Activated naive CD4-positive, alpha-beta T cell treated with anti-CD3 and anti-CD28 coated beads, Interleukin-2, amount 50 U/mL, for 24 hours (primary cell): ENCODE results near the gene SENP2.
"Not testable (repeated sequence)": the region's sequence is repeated elsewhere in the genome, so short reads cannot be mapped to it uniquely, and the experiment has no call there.

Experiments
- H3K27ac Mint-ChIP-seq: one replicate; pipeline ENCODE4 v1.8.0; 2021; ENCODE audit warnings: mild to moderate bottlenecking, mixed read lengths
- H3K27me3 Mint-ChIP-seq: one replicate; pipeline ENCODE4 v1.8.0; 2021; ENCODE audit warnings: mixed read lengths
- H3K36me3 Mint-ChIP-seq: one replicate; pipeline ENCODE4 v1.8.0; 2021; ENCODE audit warnings: mixed read lengths
- H3K4me1 Mint-ChIP-seq: one replicate; pipeline ENCODE4 v1.8.0; 2021; ENCODE audit warnings: mixed read lengths
- H3K4me3 Mint-ChIP-seq: one replicate; pipeline ENCODE4 v1.8.0; 2021; ENCODE audit warnings: mild to moderate bottlenecking, mixed read lengths
- H3K9me3 Mint-ChIP-seq: one replicate; pipeline ENCODE4 v1.8.0; 2021; ENCODE audit warnings: mixed read lengths

The SENP2 gene

DNA sequence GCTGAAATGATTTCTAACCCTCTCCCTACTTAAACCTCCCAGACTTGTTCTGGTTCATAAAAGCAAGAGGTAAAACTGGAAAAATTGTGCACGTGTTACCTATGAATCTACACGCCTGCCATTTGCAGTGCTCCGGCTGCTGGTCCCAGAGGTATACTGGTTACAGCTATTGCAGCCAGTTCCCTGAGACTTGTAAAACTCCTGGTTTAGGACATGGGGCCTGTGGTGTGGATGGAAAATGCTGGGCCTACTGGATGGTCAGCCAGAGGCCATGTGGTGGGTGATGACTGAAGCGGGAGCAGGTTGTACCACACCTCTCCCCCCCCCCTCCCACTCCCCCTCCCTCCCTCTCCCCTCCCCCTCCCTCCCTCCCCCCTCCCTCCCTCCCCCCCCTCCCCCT is 45.0 kb downstream of the SENP2 start:
- no peak overlapping the region for H3K4me3 Mint-ChIP-seq
- H3K4me1 Mint-ChIP-seq, result peaks cover 5% of the 10 kb centered on the region
- H3K27ac Mint-ChIP-seq, result no peak overlapping the region
- H3K36me3 Mint-ChIP-seq, result peaks cover 7% of the 10 kb centered on the region
- no peaks in the 10 kb centered on the region for H3K9me3 Mint-ChIP-seq
- H3K27me3 Mint-ChIP-seq, result no peaks in the 10 kb centered on the region

DNA sequence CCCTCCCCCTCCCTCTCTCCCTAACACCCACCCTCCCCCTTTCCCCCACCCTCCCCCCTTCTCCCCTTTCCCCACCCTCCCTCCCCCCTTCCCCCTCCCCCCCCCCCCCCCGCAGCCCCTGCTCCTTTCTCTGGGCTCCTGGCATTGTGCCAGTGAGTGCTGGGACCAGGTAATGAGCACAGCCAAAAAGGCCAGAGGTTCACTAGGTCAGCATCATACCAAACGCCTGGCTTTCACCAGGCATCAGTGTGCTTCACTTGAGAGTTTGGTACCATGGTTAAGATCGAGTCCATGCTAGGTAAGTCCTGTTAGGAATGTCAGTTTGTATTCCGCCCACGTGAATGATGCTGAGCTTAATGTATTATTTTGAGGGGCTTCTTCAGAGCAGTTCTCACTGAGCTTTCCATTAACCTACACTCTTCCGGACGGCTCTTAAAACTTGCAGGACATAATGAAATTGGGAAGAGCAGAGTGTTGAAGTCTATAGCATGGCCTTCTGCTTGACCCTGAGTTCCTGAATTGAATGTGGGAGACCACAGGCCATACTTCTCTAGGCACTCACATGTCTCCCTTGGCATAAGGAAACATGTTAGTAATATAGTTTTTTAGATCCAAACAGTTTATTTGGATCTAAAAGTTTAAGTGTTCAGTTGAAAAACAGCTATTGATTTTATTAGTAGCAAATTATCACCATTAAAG is 45.6 kb downstream of the SENP2 start:
- Mint-ChIP-seq H3K27me3 (no peaks in the 10 kb centered on the region), H3K4me1 (peaks cover 5% of the 10 kb centered on the region), H3K9me3 (no peaks in the 10 kb centered on the region), H3K27ac (no peak overlapping the region), H3K36me3 (peaks cover 7% of the 10 kb centered on the region), H3K4me3 (no peak overlapping the region)

DNA sequence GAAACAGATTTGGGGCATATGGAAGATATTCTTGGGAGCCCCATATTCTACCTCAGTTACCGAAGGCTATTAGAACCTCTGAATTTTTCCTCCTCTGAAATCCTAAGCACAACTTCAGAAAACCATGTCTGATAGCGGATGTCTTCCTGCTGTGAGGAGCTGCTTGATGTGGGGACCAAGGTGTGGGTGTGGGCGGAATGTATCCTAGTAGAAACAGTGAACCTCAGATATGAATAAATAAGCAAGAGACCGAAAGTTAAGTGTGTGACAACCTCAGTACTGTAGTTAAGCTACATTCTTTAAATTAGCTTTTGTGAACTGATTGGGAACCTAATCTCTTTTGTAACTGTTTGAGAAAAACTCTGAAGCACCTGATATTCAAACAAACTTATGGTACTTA is 46.9 kb downstream of the SENP2 start:
- H3K4me3 Mint-ChIP-seq, result no peak overlapping the region
- no peaks in the 10 kb centered on the region for H3K27me3 Mint-ChIP-seq
- no peak overlapping the region for H3K27ac Mint-ChIP-seq
- H3K9me3 Mint-ChIP-seq, result no peaks in the 10 kb centered on the region
- H3K4me1 Mint-ChIP-seq, result peaks cover 5% of the 10 kb centered on the region
- peaks cover 2% of the 10 kb centered on the region for H3K36me3 Mint-ChIP-seq

DNA sequence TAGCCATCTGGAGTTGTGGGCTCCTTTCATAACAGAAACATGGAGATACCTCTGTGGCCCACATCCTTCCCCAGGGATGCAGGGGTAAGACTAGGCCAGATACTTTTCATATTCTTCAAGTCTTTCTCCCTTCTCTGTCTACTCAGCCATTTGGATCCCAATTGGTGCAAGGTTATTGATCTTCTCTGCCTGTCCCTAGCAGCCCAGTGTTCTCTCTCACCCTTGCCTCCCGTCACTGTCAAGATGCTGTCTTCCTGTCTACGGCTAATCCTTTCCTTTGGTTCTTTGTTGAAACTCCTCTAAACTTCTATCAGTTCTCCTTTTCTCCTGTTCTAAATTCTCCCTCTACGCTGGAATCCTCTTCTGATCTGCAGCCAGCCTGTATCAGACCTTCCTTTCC is 51.3 kb downstream of the SENP2 start:
- no peaks in the 10 kb centered on the region for H3K27me3 Mint-ChIP-seq
- peaks cover 5% of the 10 kb centered on the region for H3K4me1 Mint-ChIP-seq
- H3K36me3 Mint-ChIP-seq, result no peaks in the 10 kb centered on the region

DNA sequence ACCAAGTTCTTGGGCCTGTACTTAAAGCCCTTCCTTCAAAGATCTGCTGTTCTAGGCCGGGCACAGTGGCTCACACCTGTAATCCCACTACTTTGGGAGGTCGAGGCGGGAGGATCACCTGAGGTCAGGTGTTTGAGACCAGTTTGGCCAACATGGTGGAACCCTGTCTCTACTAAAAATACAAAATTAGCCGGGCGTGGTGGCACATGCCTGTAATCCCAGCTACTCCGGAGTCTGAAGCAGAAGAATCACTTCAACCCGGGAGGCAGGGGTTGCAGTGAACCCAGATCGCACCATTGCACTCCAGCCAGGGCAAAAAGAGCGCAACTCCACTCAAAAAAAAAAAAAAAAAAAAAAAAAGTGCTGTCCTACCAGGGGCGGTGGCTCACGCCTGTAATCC is 52.6 kb downstream of the SENP2 start:
- H3K36me3 Mint-ChIP-seq, H3K27ac Mint-ChIP-seq, H3K4me1 Mint-ChIP-seq, H3K4me3 Mint-ChIP-seq, H3K27me3 Mint-ChIP-seq, H3K9me3 Mint-ChIP-seq: not testable (repeated sequence)

More for the DNA sequence above, 51.3 kb downstream of the SENP2 start:
- Mint-ChIP-seq H3K9me3 (no peaks in the 10 kb centered on the region), H3K27ac (no peak overlapping the region), H3K4me3 (no peak overlapping the region)

DNA sequence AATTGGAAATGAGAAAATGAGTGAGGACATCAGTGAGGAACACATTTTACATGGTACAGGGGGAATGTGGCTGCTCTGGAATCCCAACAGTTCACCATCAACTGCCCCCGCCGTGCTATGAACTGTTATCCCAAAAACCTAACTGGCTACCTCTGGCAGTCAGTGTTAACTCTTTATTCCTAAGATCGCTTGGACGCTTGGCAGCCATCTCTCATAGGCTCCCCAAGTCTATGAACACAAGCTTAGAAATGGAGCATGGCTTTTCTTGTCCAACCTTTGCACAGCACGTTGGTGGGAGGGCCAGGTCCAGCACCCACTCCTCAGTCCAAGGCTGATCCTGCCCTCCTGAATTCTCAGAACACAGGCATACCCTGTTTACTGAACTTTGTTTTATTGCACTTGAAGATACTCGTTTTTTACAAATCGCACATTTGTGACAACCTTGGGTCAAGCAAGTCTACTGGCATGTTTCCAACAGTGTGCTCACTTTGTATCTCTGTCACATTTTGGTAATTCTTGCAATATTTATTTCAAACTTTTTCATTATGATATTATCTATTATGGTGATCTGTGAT is 53.6 kb downstream of the SENP2 start:
- Mint-ChIP-seq H3K4me3 (no peak overlapping the region), H3K36me3 (no peaks in the 10 kb centered on the region), H3K4me1 (no peaks in the 10 kb centered on the region)

DNA sequence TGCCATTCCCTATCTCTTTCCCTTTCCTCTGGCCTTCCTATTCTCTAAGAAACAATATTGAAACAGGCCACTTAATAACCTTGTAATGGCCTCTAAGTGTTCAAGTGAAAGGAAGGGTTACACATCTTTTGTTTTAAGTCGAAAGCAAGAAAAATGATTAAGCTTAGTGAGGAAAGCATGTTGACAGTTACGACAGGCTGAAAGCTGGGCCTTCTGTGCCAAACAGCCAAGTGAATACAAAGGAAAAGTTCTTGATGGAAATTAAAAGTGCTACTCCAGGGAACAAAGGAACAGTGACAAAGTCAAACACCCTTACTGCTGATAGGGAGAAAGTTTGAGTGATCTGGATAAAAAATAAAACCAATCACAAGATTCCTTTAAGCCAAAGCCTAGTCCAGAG is 54.2 kb downstream of the SENP2 start:
- no peaks in the 10 kb centered on the region for H3K4me1 Mint-ChIP-seq
- no peaks in the 10 kb centered on the region for H3K36me3 Mint-ChIP-seq
- no peaks in the 10 kb centered on the region for H3K9me3 Mint-ChIP-seq
- H3K27ac Mint-ChIP-seq, result no peak overlapping the region
- H3K27me3 Mint-ChIP-seq, result no peaks in the 10 kb centered on the region
- no peak overlapping the region for H3K4me3 Mint-ChIP-seq

More for the DNA sequence above, 53.6 kb downstream of the SENP2 start:
- Mint-ChIP-seq H3K27me3 (no peaks in the 10 kb centered on the region), H3K9me3 (no peaks in the 10 kb centered on the region), H3K27ac (no peak overlapping the region)

DNA sequence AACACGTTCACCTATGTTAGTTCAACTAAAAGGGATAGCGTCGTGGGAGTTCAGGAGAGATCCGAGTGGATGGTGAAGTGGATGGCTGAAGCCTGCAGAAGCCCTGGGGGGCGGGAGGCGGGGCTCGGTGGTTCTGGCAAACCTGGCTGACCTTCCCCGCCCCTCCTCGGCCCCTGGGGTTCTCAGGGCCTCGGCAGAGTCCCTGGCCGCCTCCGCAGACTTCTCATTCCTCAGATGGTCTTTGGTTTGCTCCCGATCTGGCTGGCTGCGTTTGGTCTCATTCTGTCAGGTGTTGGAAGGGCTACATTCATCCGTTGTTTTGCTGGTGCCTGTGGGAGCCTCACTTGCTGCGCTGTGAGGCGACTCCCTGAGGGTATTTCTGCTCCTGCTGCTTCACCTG is 59.1 kb downstream of the SENP2 start:
- H3K27me3 Mint-ChIP-seq, result peaks cover 10% of the 10 kb centered on the region
- not testable (repeated sequence) for H3K4me3 Mint-ChIP-seq, H3K27ac Mint-ChIP-seq, H3K9me3 Mint-ChIP-seq, H3K36me3 Mint-ChIP-seq, H3K4me1 Mint-ChIP-seq

DNA sequence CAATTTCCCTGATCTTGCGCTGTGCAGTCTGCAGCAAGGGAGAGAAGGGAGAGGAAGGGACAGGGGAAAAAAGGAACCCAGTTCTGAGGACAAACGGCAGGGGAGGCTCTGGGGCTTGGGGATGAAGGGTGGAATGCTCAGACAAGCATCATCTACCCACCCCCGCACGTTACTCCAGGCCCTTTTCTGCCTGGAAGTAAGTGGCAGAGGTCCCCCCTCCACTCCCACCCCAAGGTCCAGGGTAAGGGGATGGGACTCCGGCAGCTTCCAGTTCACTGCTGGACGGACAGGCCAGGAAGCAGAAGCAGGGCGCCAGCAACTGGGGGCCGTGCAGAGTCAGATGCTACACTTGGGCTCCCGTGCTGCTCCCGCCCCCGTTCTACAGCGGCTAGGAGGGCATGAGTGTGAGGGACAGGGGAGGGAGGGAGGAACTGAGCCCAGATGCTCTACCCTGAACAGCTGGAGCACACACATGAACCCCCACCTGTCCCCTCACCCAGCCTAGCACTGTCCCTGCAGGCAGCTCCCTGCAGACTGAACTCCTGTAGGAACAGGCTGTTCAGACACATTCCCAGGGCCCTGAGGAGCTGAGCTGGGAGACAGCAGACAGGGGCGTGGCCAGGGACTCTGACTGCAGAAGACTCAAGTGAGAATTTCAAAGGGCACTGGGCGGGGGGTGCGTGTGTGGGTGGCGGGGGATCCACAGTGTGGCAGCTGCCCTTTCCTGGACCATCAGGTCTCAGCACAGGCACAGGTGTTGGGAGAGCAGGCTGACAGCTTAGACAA is 59.7 kb downstream of the SENP2 start:
- Mint-ChIP-seq H3K4me3 (no peak overlapping the region), H3K36me3 (no peaks in the 10 kb centered on the region), H3K27ac (no peak overlapping the region), H3K9me3 (no peaks in the 10 kb centered on the region), H3K27me3 (peaks cover 10% of the 10 kb centered on the region), H3K4me1 (no peaks in the 10 kb centered on the region)

DNA sequence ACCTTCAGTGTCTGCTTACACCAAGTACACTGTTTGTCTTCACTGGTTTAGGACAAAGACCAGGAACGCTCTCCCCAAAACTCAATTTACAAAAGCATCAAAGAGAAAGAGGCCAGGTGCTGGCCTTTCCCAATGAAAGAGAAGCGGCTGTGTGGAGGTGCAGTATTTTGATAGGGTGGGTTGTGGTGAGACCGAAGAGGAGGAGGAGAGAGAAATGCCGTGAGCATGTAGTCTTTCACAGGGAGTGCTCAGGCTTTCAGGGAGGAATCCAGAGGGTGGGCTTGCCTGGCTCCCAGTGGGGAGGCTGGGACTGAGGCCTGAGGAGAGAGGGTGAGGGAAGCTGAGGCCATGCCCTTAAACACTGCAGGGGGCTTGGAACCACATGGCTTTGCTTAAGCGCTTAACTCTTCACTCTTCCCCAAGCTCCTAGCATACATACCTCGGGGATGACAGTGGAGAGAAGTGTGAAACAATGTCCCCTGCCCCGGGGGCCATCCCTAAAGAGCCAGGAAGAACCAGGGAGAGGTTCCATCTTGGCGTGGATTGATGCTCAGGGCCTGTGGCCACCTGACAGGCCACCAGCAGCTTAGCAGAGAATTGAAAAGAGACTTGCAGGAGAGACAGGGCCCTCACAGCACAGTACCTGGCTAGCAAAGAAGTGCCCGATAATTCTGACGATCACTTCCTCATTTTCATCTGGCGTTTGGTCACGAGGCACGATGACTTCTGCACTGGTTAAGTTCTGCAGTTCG is 60.5 kb downstream of the SENP2 start:
- H3K4me3 Mint-ChIP-seq, result no peak overlapping the region
- peaks cover 10% of the 10 kb centered on the region for H3K27me3 Mint-ChIP-seq
- H3K4me1 Mint-ChIP-seq, result no peaks in the 10 kb centered on the region

DNA sequence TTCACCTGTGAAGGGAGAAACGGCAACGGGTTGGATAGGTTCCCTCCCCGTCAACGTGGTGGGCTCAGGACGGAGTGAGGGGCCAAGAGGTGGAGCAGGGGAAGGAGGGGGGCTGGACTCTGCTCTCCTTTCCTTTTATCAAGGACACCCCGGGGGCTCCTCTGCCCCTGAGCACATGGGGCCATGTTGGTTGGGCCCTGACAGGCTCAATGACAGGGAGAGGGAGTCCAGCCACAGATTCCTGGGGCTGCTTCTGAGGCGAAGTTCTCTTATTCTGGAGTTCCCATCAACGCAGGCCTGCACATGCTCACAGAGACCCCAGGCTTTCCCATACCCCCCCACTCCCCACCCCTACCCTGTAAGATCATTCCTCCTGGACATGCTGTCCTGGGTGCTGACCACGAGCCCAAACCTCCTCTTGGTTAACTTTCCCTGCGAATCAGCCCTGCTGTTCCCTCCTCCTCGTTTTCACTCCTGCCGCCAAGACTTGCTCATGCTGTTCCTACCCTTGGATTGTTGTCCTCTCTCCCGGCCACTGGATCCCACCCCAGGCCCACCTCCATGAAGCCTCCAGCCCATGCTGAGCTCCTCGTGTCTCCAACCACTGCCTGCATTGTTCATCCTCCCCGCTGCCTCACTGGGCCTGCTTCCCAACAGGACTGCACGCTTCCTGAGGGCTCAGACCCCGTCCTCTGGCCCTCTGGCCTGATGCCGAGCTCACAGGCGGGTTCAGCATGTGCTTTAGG is 61.2 kb downstream of the SENP2 start:
- no peaks in the 10 kb centered on the region for H3K36me3 Mint-ChIP-seq
- H3K9me3 Mint-ChIP-seq, result no peaks in the 10 kb centered on the region
- H3K27me3 Mint-ChIP-seq, result peaks cover 10% of the 10 kb centered on the region
- no peaks in the 10 kb centered on the region for H3K4me1 Mint-ChIP-seq
- no peak overlapping the region for H3K4me3 Mint-ChIP-seq
- H3K27ac Mint-ChIP-seq, result no peak overlapping the region

More for the DNA sequence above, 60.5 kb downstream of the SENP2 start:
- no peaks in the 10 kb centered on the region for H3K36me3 Mint-ChIP-seq
- H3K9me3 Mint-ChIP-seq, result no peaks in the 10 kb centered on the region
- no peak overlapping the region for H3K27ac Mint-ChIP-seq

DNA sequence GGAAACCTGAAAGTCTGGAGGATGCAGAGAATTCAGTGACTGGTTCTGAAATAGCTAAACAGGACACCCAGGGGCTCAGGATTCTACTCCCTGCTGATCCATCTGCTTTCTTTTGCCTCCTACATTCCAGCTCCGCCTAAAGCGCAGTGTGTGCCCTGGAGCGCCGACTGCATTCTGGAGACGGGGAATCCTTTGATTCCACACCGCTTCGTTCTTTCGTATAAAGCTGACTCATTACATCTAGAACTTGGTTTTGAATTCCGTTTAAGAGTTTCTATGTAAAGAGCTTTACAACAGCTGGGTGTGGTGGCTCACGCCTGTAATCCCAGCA is 61.8 kb downstream of the SENP2 start:
- H3K4me1 Mint-ChIP-seq, result no peaks in the 10 kb centered on the region
- no peak overlapping the region for H3K4me3 Mint-ChIP-seq
- no peaks in the 10 kb centered on the region for H3K9me3 Mint-ChIP-seq
- H3K36me3 Mint-ChIP-seq, result no peaks in the 10 kb centered on the region
- H3K27ac Mint-ChIP-seq, result no peak overlapping the region
- peaks cover 10% of the 10 kb centered on the region for H3K27me3 Mint-ChIP-seq

DNA sequence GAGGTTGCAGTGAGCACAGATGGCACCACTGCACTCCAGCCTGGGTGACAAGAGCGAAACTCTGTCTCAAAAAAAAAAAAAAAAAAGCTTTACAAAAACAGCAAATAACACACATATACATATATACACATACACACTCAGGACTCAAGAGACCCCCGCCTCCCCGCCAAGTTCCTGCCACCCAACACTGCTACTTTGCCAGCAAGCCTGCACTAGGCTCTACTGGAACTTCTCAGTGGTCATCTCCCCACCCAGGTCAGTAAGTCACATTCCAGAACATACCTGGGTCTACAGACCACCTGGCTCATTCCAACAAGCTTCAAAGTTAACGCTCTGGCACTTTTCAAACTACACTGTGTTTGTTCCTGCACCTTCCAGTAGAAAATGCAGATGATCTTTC is 62.3 kb downstream of the SENP2 start:
- no peaks in the 10 kb centered on the region for H3K4me1 Mint-ChIP-seq
- no peaks in the 10 kb centered on the region for H3K9me3 Mint-ChIP-seq
- H3K4me3 Mint-ChIP-seq, result no peak overlapping the region
- no peaks in the 10 kb centered on the region for H3K36me3 Mint-ChIP-seq
- H3K27ac Mint-ChIP-seq, result no peak overlapping the region
- peaks cover 10% of the 10 kb centered on the region for H3K27me3 Mint-ChIP-seq

DNA sequence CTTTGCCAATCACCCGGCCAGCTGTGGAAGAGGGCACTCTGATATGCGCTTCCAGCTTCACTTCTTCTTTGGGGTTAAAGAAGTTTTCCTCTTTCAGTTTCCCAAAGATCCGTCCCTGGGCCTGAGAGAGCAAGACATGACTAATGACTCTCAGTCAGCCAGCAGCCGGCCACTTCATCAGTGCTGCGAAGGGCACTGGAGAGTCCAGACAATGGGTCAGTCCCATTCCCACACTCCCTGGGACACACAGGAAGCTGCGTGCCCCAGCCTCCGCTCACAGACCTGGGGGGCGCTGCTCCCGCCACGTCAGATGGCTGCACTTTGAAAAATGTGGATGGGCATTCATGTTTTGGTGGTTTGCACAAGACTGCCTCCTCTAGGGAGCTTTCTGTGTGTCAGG is 63.3 kb downstream of the SENP2 start:
- Mint-ChIP-seq H3K4me1 (no peaks in the 10 kb centered on the region), H3K9me3 (no peaks in the 10 kb centered on the region), H3K4me3 (no peak overlapping the region), H3K36me3 (no peaks in the 10 kb centered on the region), H3K27me3 (peaks cover 10% of the 10 kb centered on the region), H3K27ac (no peak overlapping the region)

DNA sequence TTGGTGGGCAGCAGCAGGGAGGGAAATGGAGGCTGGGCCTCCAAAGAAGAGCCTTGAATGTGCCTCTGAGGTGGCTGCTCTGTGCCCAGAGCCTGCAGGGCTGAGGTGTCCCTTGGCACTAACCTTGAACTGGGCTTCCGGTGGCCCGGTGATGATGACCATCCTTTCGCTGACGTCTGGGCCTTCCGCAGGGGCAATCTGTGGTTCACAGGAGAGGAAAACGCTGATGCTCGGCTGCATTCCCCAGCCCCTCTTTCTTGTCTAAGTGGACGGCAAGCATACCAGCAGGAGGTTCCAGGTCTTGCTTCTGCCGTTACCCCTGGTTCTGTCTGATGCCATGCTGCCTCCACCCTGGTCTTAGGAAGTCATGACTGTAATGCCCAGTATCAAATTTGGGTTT is 65.9 kb downstream of the SENP2 start:
- Mint-ChIP-seq H3K4me1 (no peaks in the 10 kb centered on the region), H3K36me3 (no peaks in the 10 kb centered on the region)

More for the DNA sequence above, 65.9 kb downstream of the SENP2 start:
- Mint-ChIP-seq H3K27ac (no peak overlapping the region), H3K27me3 (peaks cover 2% of the 10 kb centered on the region), H3K4me3 (no peak overlapping the region), H3K9me3 (no peaks in the 10 kb centered on the region)
